GM06990 (cell line): ENCODE results near the gene OTOP2.

Source experiments
- DNase-seq: peaks from one replicate; pipeline ENCODE4 v3.0.0-alpha.2; 2011; ENCODE audit not compliant: insufficient read length; ENCODE audit errors: extremely low read depth
- H3K27me3 ChIP-seq: replicated peaks from 2 replicates; pipeline ENCODE4 v1.6.0; 2011; ENCODE audit warnings: low read length; ENCODE audit not compliant: control insufficient read depth, insufficient read depth
- H3K36me3 ChIP-seq: 2 replicates; pipeline ENCODE4 v1.5.1; 2011; ENCODE audit warnings: low read length; ENCODE audit not compliant: control insufficient read depth, insufficient read depth
- H3K4me3 ChIP-seq: replicated peaks from 2 replicates; pipeline ENCODE4 v1.5.1; 2011; ENCODE audit warnings: low read depth, mild to moderate bottlenecking, control low read depth, low read length
- CTCF ChIP-seq: IDR thresholded peaks from 2 replicates; pipeline ENCODE4 v1.5.1; 2011; ENCODE audit warnings: low read length, control low read depth, mild to moderate bottlenecking, inconsistent platforms; ENCODE audit not compliant: insufficient read depth, poor library complexity, severe bottlenecking

OTOP2 gene

DNA sequence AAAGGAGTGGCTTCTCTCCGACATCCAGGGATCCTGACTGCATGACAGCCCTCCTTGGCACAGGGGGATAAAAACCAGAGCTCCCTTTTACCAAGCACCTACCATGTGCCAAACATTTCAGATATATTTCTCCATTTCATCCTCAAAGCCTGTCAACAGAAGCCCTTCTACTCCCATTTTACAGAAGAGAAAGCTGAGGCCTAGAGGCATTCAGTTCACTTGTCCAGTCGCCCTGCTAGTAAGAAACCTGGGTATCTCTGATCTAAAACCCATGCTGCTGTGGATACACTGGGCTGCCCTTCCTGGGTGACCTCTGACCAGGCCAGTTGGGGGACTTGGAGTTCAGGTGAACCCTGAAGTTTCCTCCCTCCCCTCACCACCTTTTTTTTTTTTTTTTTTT, 45.4 kb upstream of the OTOP2 start:
- DNase-seq, result no peak
- Histone ChIP-seq H3K4me3 (no peak overlapping the region), H3K27me3 (peaks cover 1% of the 10 kb centered on the region; the same call in 1 of the 2 replicates), H3K36me3 (no peaks in the 10 kb centered on the region)
- TF ChIP-seq CTCF, result no peak

- no peaks in the 10 kb centered on the region for H3K36me3 ChIP-seq
- no peak overlapping the region for H3K4me3 ChIP-seq
- no peak for TF ChIP-seq CTCF
- peaks cover 1% of the 10 kb centered on the region; the same call in 1 of the 2 replicates for H3K27me3 ChIP-seq
- no peak for DNase-seq
These were observed 44.8 kb upstream of the OTOP2 start for GRCh38 chr17:74879308-74879707.

DNA sequence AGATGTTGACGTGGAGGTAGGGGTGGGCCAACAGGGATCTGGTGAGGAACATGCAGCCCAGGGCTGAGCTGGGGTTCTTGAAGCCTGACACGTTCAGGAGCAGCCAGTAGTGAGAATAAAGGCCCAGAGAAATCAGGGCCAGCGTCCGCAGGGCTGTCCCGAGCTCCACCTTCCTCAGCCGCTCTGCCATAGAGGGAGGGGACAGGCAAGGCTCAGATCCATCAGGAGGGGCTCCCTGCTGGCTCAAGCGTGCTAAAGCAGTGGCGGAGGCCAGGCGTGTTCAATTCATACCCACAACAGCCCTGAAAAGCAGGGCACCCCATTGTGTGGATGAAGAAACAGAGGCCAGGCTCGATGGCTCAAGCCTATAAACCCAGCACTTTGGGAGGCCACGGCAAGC, 43.0 kb upstream of the OTOP2 start:
- no peak overlapping the region for H3K4me3 ChIP-seq
- peaks cover 1% of the 10 kb centered on the region; the same call in 1 of the 2 replicates for H3K27me3 ChIP-seq
- H3K36me3 ChIP-seq, result no peaks in the 10 kb centered on the region
- no peak for TF ChIP-seq CTCF
- DNase-seq, result no peak

DNA sequence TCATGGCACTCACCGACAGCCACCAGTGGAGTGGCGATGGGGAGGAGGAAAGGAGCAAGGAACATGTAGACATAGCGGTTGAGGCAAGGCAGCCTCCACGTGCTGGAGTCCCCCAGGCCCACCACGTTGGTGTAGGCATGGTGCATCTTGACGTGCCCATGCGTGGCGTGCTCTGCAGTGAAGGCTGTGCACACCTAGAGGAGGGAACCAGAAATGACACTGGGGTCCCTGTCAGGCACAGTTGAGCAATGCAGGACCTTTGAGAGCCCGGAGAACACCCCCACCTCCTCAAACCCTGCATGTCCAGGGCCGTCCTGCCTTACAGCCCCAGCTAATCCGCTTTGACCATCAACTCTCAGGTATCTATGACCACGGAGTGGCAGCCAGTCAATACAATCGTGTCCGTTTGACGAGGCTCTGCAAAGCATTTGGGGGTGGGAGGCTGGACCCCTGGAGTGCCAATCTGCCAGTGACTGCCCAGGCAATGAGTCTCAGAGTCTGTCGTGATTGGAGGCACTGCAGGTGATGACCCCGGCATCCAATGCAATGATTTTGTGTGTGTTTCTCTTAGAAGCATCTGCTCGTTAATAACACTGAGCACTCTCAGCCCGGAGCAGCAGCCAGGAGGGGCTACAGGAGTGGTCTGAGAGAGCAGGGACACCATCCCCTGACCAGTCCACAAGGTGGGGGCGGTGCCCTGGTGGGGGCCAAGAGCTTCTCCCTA, 41.4 kb upstream of the OTOP2 start:
- H3K4me3 ChIP-seq, result no peak overlapping the region
- DNase-seq, result no peak
- no peaks in the 10 kb centered on the region for H3K36me3 ChIP-seq
- no peak for TF ChIP-seq CTCF
- peaks cover 3% of the 10 kb centered on the region; the same call in 1 of the 2 replicates for H3K27me3 ChIP-seq

DNA sequence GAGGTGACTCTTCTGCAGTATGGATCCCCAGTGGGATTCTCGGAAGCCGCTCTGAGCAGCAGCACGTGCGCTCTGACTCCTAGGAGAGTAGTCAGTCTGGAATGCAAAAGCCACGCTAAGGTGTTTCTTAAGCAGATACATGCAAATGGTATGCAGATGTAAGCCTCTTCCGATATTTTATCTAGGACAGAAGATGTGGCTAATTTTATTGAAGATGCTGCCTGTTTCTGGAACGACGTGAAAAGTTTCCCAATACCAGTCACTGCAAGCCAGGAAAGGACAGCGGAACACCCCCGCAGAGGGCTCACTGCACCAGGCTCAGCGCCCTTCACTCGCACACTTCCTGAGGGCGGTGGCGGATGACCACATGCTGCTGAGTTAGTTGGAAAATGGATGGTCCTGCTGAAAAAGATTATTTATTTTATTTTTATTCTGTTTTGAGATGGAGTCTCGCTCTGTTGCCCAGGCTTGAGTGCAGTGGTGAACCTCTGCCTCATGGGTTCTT, 40.8 kb upstream of the OTOP2 start:
- Histone ChIP-seq H3K36me3 (no peaks in the 10 kb centered on the region), H3K4me3 (no peak overlapping the region), H3K27me3 (peaks cover 3% of the 10 kb centered on the region; the same call in 1 of the 2 replicates)
- no peak for TF ChIP-seq CTCF
- no peak for DNase-seq
